Measurements from ENCODE around the gene ZDHHC7. TPM values are rescaled to one million over a fixed set of nuclear protein-coding genes. Genes with fewer than 3 reads are reported as not detected.
A peak's percentile ranks its signal among the peaks of the same experiment; 100 is the strongest.
"Not testable (repeated sequence)": the region's sequence is repeated elsewhere in the genome, so short reads cannot be mapped to it uniquely, and the experiment has no call there.

The ZDHHC7 gene
- total RNA-seq, 1 donor from 2014 or later: 45.4 TPM

GRCh38 chr16:84941921-84942320 lies 69.4 kb downstream of the ZDHHC7 start:
- Mint-ChIP-seq H3K4me1 (peaks cover 4% of the 10 kb centered on the region), H3K27ac (peak overlapping the region; percentile 24), H3K4me3 (no peak overlapping the region), H3K9me3 (peaks cover 10% of the 10 kb centered on the region), H3K27me3 (ENCODE audit: low read depth) (no peaks in the 10 kb centered on the region), H3K36me3 (peaks cover 4% of the 10 kb centered on the region)
- no peak for DNase-seq (ENCODE audit: low spot score in 2 of 2, unreplicated experiment in 2 of 2)
- TF ChIP-seq CTCF (IDR thresholded peaks at IDR 0.05; ENCODE audit: unreplicated experiment): no peak

GRCh38 chr16:84940670-84941551 lies 70.4 kb downstream of the ZDHHC7 start:
- peak overlapping the region; percentile 24 for H3K27ac Mint-ChIP-seq
- DNase-seq (ENCODE audit: low spot score in 2 of 2, unreplicated experiment in 2 of 2): no peak
- H3K4me1 Mint-ChIP-seq: peaks cover 4% of the 10 kb centered on the region
- no peaks in the 10 kb centered on the region for H3K27me3 Mint-ChIP-seq (ENCODE audit: low read depth)
- H3K9me3 Mint-ChIP-seq: peaks cover 10% of the 10 kb centered on the region
- H3K36me3 Mint-ChIP-seq: peaks cover 4% of the 10 kb centered on the region
- TF ChIP-seq CTCF (IDR thresholded peaks at IDR 0.05; ENCODE audit: unreplicated experiment): no peak
- no peak overlapping the region for H3K4me3 Mint-ChIP-seq

- H3K9me3 Mint-ChIP-seq; H3K36me3 Mint-ChIP-seq; H3K27me3 Mint-ChIP-seq (ENCODE audit: low read depth); H3K4me1 Mint-ChIP-seq; DNase-seq (ENCODE audit: low spot score in 2 of 2, unreplicated experiment in 2 of 2); H3K27ac Mint-ChIP-seq; H3K4me3 Mint-ChIP-seq: not testable (repeated sequence)
Observed at GRCh38 chr16:84938616-84939015, 72.7 kb downstream of the ZDHHC7 start.

GRCh38 chr16:84937196-84938005 lies 73.9 kb downstream of the ZDHHC7 start:
- H3K9me3 Mint-ChIP-seq: no peaks in the 10 kb centered on the region

GRCh38 chr16:84933774-84934631 lies 77.3 kb downstream of the ZDHHC7 start:
- no peak overlapping the region for H3K27ac Mint-ChIP-seq
- H3K4me1 Mint-ChIP-seq: peaks cover 9% of the 10 kb centered on the region
- TF ChIP-seq CTCF (IDR thresholded peaks at IDR 0.05; ENCODE audit: unreplicated experiment): no peak
- H3K4me3 Mint-ChIP-seq: no peak overlapping the region
- no peaks in the 10 kb centered on the region for H3K36me3 Mint-ChIP-seq
- DNase-seq (ENCODE audit: low spot score in 2 of 2, unreplicated experiment in 2 of 2): no peak
- no peaks in the 10 kb centered on the region for H3K27me3 Mint-ChIP-seq (ENCODE audit: low read depth)
- H3K9me3 Mint-ChIP-seq: no peaks in the 10 kb centered on the region

More at GRCh38 chr16:84937196-84938005, 73.9 kb downstream of the ZDHHC7 start:
- Mint-ChIP-seq H3K27me3 (ENCODE audit: low read depth) (no peaks in the 10 kb centered on the region), H3K4me3 (no peak overlapping the region), H3K4me1 (peaks cover 4% of the 10 kb centered on the region), H3K36me3 (no peaks in the 10 kb centered on the region), H3K27ac (no peak overlapping the region)
- TF ChIP-seq CTCF (IDR thresholded peaks at IDR 0.05; ENCODE audit: unreplicated experiment): no peak
- DNase-seq (ENCODE audit: low spot score in 2 of 2, unreplicated experiment in 2 of 2): no peak
